Fibroblast of skin of right quadriceps (primary cell): ENCODE measurements around the gene MTUS2.
A peak's percentile ranks its signal among the peaks of the same experiment; 100 is the strongest.

Experiments
- DNase-seq: peaks from one replicate; pipeline ENCODE4 v3.0.0-alpha.2; 2013

Gene MTUS2

GRCh38 chr13:29535663-29536655 lies 715.8 kb downstream of the MTUS2 start:
- no peak for DNase-seq

GRCh38 chr13:29536853-29537252 lies 716.7 kb downstream of the MTUS2 start:
- no peak for DNase-seq

- no peak for DNase-seq
Measured at GRCh38 chr13:29537736-29538651, 717.9 kb downstream of the MTUS2 start.

DNA sequence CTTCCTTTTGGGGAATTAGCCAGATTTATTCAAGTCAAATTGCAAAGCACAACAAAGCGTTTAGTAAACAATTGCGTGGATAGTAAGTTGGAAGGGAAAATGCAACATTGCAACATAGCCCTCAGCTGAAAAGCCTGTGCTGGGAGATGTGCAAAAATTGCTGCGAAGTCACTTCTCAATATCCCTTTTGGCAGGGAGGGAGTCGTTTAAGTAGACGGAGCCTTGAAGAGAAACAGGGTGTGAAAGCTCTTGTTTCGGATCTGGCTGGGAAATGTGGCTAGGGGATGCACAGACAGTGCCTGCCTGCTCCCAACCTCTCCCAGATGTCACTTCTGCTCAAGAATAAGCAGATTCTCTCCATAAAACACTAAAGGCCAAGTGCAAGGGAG lies 718.5 kb downstream of the MTUS2 start:
- no peak for DNase-seq

- no peak for DNase-seq
Measured at GRCh38 chr13:29539856-29540255, 719.7 kb downstream of the MTUS2 start.

GRCh38 chr13:29540334-29540733 lies 720.2 kb downstream of the MTUS2 start:
- DNase-seq: no peak

DNA sequence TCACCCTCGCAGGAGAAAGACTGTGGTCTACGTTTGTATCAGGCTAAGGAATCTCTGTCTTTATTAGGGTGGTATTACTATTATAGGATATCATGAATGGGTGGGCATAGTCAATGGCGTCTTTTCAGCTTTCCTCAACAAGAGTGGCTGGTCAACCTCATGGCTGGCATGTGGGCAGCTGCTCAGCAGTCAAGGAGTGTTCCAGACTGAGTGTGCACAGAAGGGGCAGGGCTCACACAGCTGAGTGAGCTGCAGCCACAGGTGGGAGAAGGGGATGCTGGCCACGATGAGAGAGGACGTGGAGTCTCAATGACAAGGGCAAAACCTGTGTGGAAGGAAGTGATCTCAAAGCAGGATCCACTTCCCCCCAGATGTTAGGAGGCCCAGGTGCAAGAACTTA lies 720.7 kb downstream of the MTUS2 start:
- no peak for DNase-seq

DNA sequence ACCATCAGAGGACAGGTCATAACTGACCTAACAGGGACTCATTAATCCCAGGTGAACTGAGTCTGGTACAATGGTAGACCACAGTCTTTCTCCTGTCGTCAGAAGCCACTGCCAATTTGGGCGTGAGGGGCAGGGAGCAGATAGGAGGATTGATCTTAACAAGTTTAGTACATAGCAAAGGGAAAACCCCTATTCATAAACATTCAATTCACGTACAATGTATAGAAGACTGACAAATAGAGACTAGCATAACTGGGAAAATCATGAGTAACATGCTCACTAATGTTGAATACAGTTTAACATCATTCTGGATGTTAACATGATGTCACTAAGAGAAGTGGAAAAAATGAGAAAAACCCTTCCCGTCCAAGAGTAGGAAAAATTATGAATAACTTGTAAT lies 721.3 kb downstream of the MTUS2 start:
- no peak for DNase-seq

- no peak for DNase-seq
Measured at GRCh38 chr13:29542381-29542780, 722.2 kb downstream of the MTUS2 start.

DNA sequence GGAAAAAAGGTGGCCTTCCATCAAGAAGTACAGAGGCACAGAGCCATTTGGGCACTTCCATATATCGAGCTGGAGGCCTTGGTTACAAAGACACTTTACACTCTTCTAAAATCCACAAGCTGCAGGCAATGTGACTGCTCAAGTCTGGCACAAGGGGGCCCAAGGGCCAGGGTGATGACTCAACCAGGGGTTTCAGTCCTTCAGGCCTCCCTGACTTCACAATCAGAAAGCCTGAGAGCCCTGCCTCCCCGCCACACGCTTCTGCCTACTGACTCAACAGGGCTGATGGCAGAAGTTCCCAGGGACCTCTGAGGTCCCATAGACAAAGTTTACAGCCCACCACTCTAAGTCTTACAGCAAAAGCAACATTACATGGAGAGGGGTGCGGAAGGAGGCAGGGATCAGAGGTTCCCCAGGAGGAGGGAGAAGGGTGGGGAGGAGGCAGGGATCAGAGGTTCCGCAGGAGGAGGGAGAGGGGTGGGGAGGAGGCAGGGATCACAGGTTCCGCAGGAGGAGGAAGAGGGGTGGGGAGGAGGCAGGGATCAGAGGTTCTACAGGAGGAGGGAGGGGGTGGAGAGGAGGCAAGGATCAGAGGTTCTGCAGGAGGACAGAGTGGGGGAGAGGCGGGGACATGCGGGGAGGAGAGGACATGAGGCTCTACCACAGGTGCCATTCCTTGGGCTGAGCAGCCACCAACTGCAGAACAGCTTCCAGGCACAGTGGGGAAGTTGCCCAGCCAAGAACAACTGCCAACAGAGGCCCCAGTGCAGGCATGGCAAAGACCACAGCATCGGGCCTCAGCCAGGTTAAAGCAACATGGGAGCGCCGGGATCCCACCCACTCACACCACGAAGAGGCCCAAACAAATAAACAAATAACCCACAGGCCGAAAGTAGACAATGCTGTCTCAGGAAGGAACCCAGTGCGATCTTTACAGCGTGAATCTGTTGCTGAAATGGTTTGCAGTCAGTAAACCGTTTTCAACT lies 723.4 kb downstream of the MTUS2 start:
- peak; percentile 64 for DNase-seq

- no peak for DNase-seq
Measured at GRCh38 chr13:29545988-29546387, 725.8 kb downstream of the MTUS2 start.

- DNase-seq: no peak
Measured at GRCh38 chr13:29546662-29547061, 726.5 kb downstream of the MTUS2 start.

GRCh38 chr13:29547153-29547552 lies 727.0 kb downstream of the MTUS2 start:
- no peak for DNase-seq

- DNase-seq: peak; percentile 38
Measured at GRCh38 chr13:29548722-29549121, 728.6 kb downstream of the MTUS2 start.

GRCh38 chr13:29550430-29550988 lies 730.4 kb downstream of the MTUS2 start:
- DNase-seq: no peak

DNA sequence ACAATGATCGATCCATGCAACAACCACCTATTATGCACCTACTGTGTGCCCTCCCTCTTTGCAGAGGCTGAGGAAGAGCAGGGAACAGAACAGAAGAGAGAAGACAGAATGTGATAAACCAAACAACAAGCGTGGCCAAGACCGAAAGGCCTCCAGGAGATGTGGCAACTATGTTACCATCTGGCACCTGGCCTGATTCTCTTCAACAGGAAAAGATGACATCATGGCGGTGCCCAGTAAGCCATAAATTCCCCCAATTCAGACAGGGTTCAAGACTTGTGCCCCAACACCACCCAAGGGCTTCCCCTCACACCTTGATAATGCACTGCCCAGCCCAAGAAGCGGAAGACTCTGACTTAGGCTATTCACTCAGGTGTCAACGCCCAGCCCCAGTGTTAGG lies 731.1 kb downstream of the MTUS2 start:
- DNase-seq: no peak
